ENCODE measurements around the gene CD300E.

DNA sequence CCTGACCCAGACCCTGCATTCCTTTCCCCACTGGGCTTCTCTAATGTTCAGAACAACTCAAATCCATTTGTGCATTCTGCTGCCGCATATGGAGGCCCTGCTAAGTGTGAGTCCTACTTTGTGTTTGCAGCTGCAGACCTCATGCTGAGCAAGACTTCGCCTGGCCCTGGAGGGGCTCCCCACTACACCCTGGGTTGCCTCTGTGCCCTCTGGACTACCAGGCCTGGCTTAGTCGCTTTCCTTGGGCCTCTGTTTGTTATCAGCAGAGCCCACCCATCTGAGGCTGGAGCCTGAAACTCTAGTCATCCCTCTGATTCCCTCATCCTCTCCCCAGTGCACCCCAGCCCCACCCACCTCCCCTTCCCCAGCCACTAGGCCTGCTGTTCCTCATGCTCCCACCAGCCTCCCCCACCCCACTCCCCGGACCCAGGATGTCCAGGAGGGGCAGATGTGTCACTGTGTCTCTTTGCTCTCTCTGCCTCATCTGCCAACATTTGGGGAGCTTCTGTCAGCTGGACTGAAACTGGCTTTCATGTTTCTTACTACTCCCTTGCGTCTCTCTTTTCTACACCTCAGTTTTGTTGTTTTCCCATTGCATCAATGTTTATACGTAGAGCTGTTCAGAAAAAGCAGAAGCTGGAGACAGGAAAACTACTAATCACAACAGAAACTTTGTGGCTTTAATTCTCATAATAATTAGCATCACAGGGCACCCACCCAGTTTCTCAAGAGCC lies 17.9 kb upstream of the CD300E start:
- TF ChIP-seq, protein P1, sequence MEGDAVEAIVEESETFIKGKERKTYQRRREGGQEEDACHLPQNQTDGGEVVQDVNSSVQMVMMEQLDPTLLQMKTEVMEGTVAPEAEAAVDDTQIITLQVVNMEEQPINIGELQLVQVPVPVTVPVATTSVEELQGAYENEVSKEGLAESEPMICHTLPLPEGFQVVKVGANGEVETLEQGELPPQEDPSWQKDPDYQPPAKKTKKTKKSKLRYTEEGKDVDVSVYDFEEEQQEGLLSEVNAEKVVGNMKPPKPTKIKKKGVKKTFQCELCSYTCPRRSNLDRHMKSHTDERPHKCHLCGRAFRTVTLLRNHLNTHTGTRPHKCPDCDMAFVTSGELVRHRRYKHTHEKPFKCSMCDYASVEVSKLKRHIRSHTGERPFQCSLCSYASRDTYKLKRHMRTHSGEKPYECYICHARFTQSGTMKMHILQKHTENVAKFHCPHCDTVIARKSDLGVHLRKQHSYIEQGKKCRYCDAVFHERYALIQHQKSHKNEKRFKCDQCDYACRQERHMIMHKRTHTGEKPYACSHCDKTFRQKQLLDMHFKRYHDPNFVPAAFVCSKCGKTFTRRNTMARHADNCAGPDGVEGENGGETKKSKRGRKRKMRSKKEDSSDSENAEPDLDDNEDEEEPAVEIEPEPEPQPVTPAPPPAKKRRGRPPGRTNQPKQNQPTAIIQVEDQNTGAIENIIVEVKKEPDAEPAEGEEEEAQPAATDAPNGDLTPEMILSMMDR (IDR thresholded peaks at IDR 0.05; ENCODE audit: low read depth, low read length, poor library complexity, severe bottlenecking), result no peak
- TF ChIP-seq EZH2phosphoT487 (IDR thresholded peaks at IDR 0.05; ENCODE audit: borderline replicate concordance, low read length), result no peak
